HG03135 (cell line): Measurements from ENCODE around the gene CAPN2.

Experiments used
- ATAC-seq: cut with Tn5 transposase; IDR thresholded peaks from one replicate; pipeline ENCODE4 v1.9.1; 2021; ENCODE audit warnings: mild to moderate bottlenecking, moderate library complexity; ENCODE audit not compliant: unreplicated experiment

CAPN2 gene

GRCh38 chr1:223824287-223824686, 111.9 kb downstream of the CAPN2 start:
- no peak for ATAC-seq

- ATAC-seq: no peak
Observed at GRCh38 chr1:223824712-223825111, 112.4 kb downstream of the CAPN2 start.
